Neural progenitor cell (in vitro differentiated cells): ENCODE results near the gene C9orf78.

Experiments
- CTCF ChIP-seq: fragments of 200-600 bp; sonication (generic); IDR thresholded peaks from 2 replicates; pipeline ENCODE4 v1.5.1; 2017; ENCODE audit warnings: antibody characterized with exemption, mild to moderate bottlenecking
- EZH2 ChIP-seq: fragments of 200-600 bp; sonication (generic); IDR thresholded peaks from 2 replicates; pipeline ENCODE4 v1.6.1; 2017; ENCODE audit warnings: antibody characterized with exemption, mild to moderate bottlenecking, moderate library complexity
- EZH2phosphoT487 ChIP-seq: fragments of 200-600 bp; sonication (generic); IDR thresholded peaks from 2 replicates; pipeline ENCODE4 v1.6.1; 2017; ENCODE audit warnings: antibody characterized with exemption

DNA sequence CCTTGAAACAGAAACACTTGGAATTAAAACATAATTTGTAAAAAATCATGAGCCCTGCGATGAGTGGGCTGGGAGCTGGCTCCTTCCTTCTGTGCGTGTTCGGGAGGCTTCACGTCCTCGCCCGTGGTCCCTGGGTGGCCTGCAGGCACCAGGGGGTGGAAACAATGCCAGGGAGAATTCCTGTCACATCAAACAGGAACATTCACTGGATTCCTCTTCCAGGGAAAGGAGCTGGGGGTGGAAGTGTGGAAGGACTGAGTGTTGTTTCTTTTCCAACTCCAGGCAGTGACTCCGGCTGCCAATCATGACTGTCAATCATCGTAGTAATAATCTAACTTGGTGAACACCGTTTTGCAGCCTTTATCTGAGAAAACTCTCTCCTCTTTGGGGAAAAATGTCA lies 21.4 kb downstream of the C9orf78 start:
- TF ChIP-seq EZH2phosphoT487 = no peak
- no peak for TF ChIP-seq CTCF
- no peak for TF ChIP-seq EZH2
